HepG2 (cell line): Measurements from ENCODE around the gene OR2V2. TPM values are rescaled to one million over a fixed set of nuclear protein-coding genes. Genes with fewer than 3 reads are reported as not detected.

ENCODE experiments used
- CEBPG ChIP-seq: IDR thresholded peaks from 2 replicates; pipeline ENCODE4 v1.6.1; 2016
- ELF3 ChIP-seq: IDR thresholded peaks from 2 replicates; pipeline ENCODE4 v1.6.1; 2016; ENCODE audit warnings: missing genetic modification reagents, missing compliant biosample characterization
- FOXA3 ChIP-seq: IDR thresholded peaks from 2 replicates; pipeline ENCODE4 v1.6.1; 2016; ENCODE audit warnings: missing genetic modification reagents, missing compliant biosample characterization
- GATAD1 ChIP-seq: IDR thresholded peaks from 2 replicates; pipeline ENCODE4 v1.6.1; 2016; ENCODE audit warnings: missing genetic modification reagents, missing compliant biosample characterization
- HMGXB4 ChIP-seq, 2 experiments: sonication (generic) in 1 of 2; formaldehyde crosslinking in 1 of 2; IDR thresholded peaks; 2 replicates each; pipeline versions ENCODE4 v1.4.0 to v1.6.1; 2018 to 2020; ENCODE audit warnings: missing genetic modification reagents in 2 of 2, borderline replicate concordance in 1 of 2, low read depth in 1 of 2, mild to moderate bottlenecking in 1 of 2, missing biosample characterization in 1 of 2
- HOXA3 ChIP-seq: sonication (generic); formaldehyde crosslinking; IDR thresholded peaks from 2 replicates; pipeline ENCODE4 v1.5.0; 2020; ENCODE audit warnings: missing genetic modification reagents
- MAF1 ChIP-seq: sonication (generic); formaldehyde crosslinking; IDR thresholded peaks from 2 replicates; pipeline ENCODE4 v1.5.0; 2020; ENCODE audit warnings: missing genetic modification reagents, borderline replicate concordance
- MED1 ChIP-seq: sonication (generic); formaldehyde crosslinking; IDR thresholded peaks from 2 replicates; pipeline ENCODE4 v1.4.0; 2020; ENCODE audit warnings: missing genetic modification reagents
- MIXL1 ChIP-seq: IDR thresholded peaks from 2 replicates; pipeline ENCODE4 v1.6.1; 2016
- MNT ChIP-seq: fragments of 450-650 bp; IDR thresholded peaks from 2 replicates; pipeline ENCODE4 v1.6.1; 2016
- PATZ1 ChIP-seq: sonication (generic); formaldehyde crosslinking; IDR thresholded peaks from 2 replicates; pipeline ENCODE4 v1.4.0; 2020; ENCODE audit warnings: missing genetic modification reagents
- RAD21 ChIP-seq: fragments of 450-650 bp; formaldehyde crosslinking; IDR thresholded peaks from 2 replicates; pipeline ENCODE4 v1.5.0; 2020; ENCODE audit warnings: mild to moderate bottlenecking
- SALL1 ChIP-seq: sonication (generic); formaldehyde crosslinking; IDR thresholded peaks from 2 replicates; pipeline ENCODE4 v1.8.0; 2022; ENCODE audit warnings: mild to moderate bottlenecking, missing genetic modification reagents
- SPEN ChIP-seq: sonication (generic); formaldehyde crosslinking; IDR thresholded peaks from 2 replicates; pipeline ENCODE4 v1.5.1; 2020; ENCODE audit warnings: low read depth, mild to moderate bottlenecking, missing genetic modification reagents
- TEAD3 ChIP-seq: optimal IDR thresholded peaks from 2 replicates; pipeline ENCODE3; 2016; ENCODE audit warnings: borderline replicate concordance
- THAP11 ChIP-seq: IDR thresholded peaks from 2 replicates; pipeline ENCODE4 v1.6.1; 2016; ENCODE audit warnings: missing biosample characterization, missing genetic modification reagents
- XRCC5 ChIP-seq: fragments of 200-400 bp; formaldehyde crosslinking; optimal IDR thresholded peaks from 2 replicates; pipeline ENCODE3; 2017; ENCODE audit warnings: mild to moderate bottlenecking, low read length
- ZNF24 ChIP-seq: fragments of 450-650 bp; IDR thresholded peaks from 2 replicates; pipeline ENCODE4 v1.6.1; 2017; ENCODE audit warnings: antibody characterized with exemption, mild to moderate bottlenecking
- ZNF574 ChIP-seq: sonication (generic); formaldehyde crosslinking; IDR thresholded peaks from 2 replicates; pipeline ENCODE4 v1.4.0; 2020; ENCODE audit warnings: missing genetic modification reagents
- ZNF605 ChIP-seq: sonication (generic); formaldehyde crosslinking; IDR thresholded peaks from 2 replicates; pipeline ENCODE4 v1.8.0; 2022; ENCODE audit warnings: mild to moderate bottlenecking, missing genetic modification reagents
- ZNF746 ChIP-seq: sonication (generic); formaldehyde crosslinking; IDR thresholded peaks from 2 replicates; pipeline ENCODE4 v1.8.0; 2022; ENCODE audit warnings: mild to moderate bottlenecking, missing genetic modification reagents
- ZNF768 ChIP-seq: sonication (generic); formaldehyde crosslinking; IDR thresholded peaks from 2 replicates; pipeline ENCODE4 v1.4.0; 2020; ENCODE audit warnings: missing genetic modification reagents
- polyA plus RNA-seq, 8 experiments: library from polyadenylated mRNA; depleted of rRNA in 3 of 8; stranded (reverse) in 7 of 8; unstranded in 1 of 8; fragments of >200 nt; fragmentation: Illumina TruSeq in 4 of 8; extraction: Trizol in 4 of 8; gene quantifications; 2 replicates each; pipeline versions ENCODE4 v1.2.1 to v1.2.3, GENCODE V29; 2011 to 2016; ENCODE audit warnings: low read depth in 4 of 8, missing spikeins in 1 of 8, mixed read lengths in 1 of 8; ENCODE audit not compliant: insufficient read depth in 1 of 8
- total RNA-seq, 5 experiments: library from RNA; depleted of rRNA; stranded (reverse); fragments of >200 nt; fragmentation: Illumina TruSeq; extraction: Trizol; gene quantifications; 2 replicates each; pipeline ENCODE4 v1.2.3, GENCODE V29; 2016; ENCODE audit warnings: low read depth in 1 of 5

OR2V2 gene
- total and polyA plus RNA-seq, 2 of the 13 experiments (the other 11 are each of a cell fraction or from before 2014, with no cell fraction given): not detected

- TF ChIP-seq GATAD1 (CRISPR knock-in tag): 0 out of 2 replicates have a peak, but pooled peaks have one; percentile 38
- 0 out of 2 replicates have a peak, but pooled peaks have one; percentile 8 for TF ChIP-seq CEBPG
- no peak for TF ChIP-seq MAF1 (CRISPR knock-in tag)
- TF ChIP-seq XRCC5: peak; percentile 43
- peak; percentile 23; the same call in 1 of the 2 replicates for TF ChIP-seq SALL1 (CRISPR knock-in tag)
- 0 out of 2 replicates have a peak, but pooled peaks have one; percentile 13 for TF ChIP-seq THAP11
- TF ChIP-seq HOXA3 (CRISPR knock-in tag): 0 out of 2 replicates have a peak, but pooled peaks have one; percentile 26
- 0 out of 2 replicates have a peak, but pooled peaks have one; percentile 36 for TF ChIP-seq ZNF605
- 0 out of 2 replicates have a peak, but pooled peaks have one; percentile 23 for TF ChIP-seq MIXL1 (CRISPR knock-in tag)
- 0 out of 2 replicates have a peak, but pooled peaks have one; percentile 21 for TF ChIP-seq MED1 (CRISPR knock-in tag)
- peak; percentile 27 for TF ChIP-seq TEAD3 (CRISPR knock-in tag)
- peak; percentile 42; the same call in 1 of the 2 replicates for TF ChIP-seq ELF3 (CRISPR knock-in tag)
- TF ChIP-seq ZNF768 (CRISPR knock-in tag): no peak
- peak; percentile 62 to 66; a peak in 3 of 4 replicates for TF ChIP-seq HMGXB4 (CRISPR knock-in tag; IDR thresholded peaks at IDR 0.05; ENCODE audit: borderline replicate concordance in 1 of 2, low read depth in 1 of 2)
- TF ChIP-seq FOXA3 (CRISPR knock-in tag): 0 out of 2 replicates have a peak, but pooled peaks have one; percentile 20
- TF ChIP-seq ZNF24: no peak
- peak; percentile 67 for TF ChIP-seq RAD21 (CRISPR knock-in tag)
- 0 out of 2 replicates have a peak, but pooled peaks have one; percentile 7 for TF ChIP-seq MNT
- TF ChIP-seq SPEN (CRISPR knock-in tag): 0 out of 2 replicates have a peak, but pooled peaks have one; percentile 23
- peak; percentile 74 for TF ChIP-seq ZNF574 (CRISPR knock-in tag)
- 0 out of 2 replicates have a peak, but pooled peaks have one; percentile 28 for TF ChIP-seq ZNF746 (CRISPR knock-in tag)
- TF ChIP-seq PATZ1 (CRISPR knock-in tag): peak; percentile 31; the same call in 1 of the 2 replicates
Observed at GRCh38 chr5:181159286-181160151, 12.1 kb downstream of the OR2V2 start (continued).
